GM19023 (cell line): ENCODE data around the gene EHMT1.
A peak's percentile ranks its signal among the peaks of the same experiment; 100 is the strongest.

Experiments used
- ATAC-seq: cut with Tn5 transposase; IDR thresholded peaks from one replicate; pipeline ENCODE4 v1.9.1; 2021; ENCODE audit warnings: mild to moderate bottlenecking, moderate library complexity; ENCODE audit not compliant: unreplicated experiment

The EHMT1 gene

DNA sequence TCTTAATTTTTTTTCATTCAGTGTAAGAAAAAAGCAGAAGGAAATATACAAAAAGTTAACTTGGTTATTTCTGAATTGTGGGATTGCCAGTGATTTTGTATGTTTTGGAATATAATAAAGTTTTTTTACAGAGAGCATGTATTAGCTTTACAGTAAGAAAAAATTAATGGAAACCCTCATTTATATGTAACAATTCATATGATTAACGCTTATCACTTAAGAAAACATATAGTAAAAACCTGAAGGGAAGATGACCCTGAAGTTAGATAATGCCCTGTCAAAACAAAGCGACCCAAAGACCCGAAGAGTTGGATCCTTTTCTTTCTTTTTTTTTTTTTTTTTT, 52.4 kb downstream of the EHMT1 start:
- ATAC-seq, result no peak

DNA sequence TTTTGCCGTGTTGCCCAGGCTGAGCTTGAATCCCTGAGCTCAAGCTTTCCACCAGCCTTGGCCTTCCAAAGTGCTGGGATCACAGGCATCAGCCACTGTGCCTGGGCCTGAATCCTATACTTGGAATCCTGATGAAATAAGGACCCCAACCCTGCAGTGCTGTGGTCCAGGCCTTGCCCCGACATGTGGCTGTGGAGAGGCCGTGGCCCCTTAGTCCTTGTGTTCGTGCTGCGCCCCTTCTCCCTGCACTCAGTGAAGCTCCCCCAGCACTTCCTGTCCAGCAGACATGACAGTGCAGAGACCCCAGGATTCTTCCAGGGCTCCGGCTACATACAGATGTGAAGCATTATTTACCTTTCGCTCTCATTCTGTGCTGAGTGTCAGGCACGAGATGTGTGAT, 52.9 kb downstream of the EHMT1 start:
- no peak for ATAC-seq

DNA sequence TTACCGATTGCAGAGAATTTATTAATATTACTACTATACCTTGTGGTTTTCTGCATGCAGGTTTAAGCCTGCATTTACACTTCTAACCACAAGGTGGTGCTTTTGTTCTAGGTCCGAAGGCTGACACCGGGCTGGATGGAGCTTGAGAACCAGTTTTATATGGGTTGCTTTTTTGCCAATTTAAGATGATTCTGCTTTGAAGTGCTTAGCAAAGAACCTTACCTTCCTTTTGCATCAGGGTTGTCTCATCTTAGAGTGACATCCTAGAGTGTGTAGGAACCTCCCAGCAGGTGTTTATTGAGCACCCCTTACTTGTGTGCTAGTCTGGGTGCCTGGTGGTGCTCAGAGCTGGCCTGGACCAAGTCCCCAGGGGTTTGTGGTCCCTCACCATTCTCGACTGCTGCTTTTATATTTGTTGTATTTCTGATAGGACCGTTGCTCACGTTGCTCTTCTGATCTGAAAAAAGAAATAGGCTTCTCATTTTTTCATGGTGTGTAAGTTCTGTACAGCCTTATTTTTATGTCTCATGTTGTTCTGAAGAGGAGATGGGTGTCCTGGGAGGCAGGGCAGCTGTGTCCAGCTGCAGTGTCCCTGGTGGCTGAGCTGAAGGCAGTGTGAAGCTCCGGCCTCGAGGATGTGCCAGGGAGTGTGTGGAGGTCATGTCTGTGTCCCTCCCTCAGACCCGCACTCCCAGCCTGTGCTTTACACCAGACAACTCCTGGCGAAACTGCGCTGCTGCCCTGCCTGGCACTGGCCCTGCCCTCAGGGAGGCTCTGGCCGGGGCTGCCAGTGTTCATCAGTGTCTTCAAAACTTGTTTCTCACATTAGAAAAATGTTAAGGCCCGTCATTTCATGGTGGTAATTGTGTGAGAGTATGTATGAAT, 54.3 kb downstream of the EHMT1 start:
- peak; percentile 61 for ATAC-seq

DNA sequence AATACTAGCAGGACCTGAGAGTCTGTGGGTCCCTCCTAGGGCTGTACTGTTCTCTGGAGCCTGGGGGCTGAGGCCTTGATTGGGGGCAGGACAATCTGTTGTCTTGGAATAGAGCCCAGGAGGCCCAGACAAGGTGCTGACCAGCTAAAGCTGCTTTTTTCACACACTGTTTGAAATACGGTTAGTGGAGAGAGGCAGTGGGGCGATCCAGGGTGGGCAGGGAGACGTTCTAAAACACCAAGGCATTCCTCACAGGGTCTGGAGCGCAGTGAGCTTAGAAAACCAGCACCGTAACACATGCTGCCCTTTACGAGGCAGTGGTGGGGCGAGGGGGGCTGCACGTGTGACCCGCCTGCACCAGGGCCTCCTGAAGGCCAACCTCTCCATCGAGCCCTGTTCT, 55.1 kb downstream of the EHMT1 start:
- ATAC-seq, result no peak

DNA sequence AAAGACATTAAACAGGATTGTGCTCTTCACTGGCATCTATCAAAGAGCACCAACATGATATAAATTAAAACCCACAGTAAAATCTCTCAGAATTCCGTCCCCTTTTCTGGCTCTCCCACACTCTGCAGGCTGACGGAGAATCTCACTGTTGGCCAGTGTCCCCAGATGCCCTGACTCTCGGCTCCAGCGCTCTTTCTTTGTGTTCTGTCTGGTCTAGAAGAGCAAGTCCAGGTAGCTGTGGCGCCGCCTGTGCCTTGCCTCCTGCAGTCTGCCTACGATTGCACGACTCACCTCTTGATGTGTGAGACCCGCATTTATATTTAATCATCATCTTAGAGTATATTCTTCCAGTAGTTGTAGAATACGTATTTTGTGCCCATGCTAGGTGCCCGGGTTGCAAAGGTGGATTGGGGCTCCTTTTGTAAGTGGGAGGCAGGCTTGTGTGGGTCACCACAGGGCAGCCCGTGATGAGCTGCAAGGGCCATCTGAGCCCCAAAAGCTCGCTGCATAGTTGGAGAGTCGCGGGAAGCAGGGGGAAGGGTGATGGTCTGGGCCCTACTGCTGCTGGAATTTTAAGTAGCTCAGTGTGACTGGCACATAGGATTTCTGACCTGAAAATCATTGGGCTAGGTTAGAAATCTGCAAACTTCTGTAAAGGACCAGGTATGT, 55.6 kb downstream of the EHMT1 start:
- ATAC-seq, result no peak

DNA sequence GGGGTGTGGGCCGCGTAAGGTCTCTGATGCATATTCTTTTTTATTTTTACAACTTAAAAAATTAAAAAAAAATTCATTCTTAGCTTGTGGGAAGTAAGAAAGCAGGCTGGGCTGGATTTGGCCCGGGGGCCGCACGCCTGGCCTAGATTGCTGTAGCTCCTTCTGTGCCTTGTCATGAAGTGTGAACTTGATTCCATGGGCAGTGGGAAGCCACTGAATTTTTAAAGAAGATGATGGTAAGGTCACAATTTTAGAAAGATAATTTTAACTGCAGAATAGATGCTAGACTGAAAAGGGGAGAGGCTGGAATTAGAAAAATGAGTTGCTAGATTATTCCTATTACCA, 56.1 kb downstream of the EHMT1 start:
- no peak for ATAC-seq

DNA sequence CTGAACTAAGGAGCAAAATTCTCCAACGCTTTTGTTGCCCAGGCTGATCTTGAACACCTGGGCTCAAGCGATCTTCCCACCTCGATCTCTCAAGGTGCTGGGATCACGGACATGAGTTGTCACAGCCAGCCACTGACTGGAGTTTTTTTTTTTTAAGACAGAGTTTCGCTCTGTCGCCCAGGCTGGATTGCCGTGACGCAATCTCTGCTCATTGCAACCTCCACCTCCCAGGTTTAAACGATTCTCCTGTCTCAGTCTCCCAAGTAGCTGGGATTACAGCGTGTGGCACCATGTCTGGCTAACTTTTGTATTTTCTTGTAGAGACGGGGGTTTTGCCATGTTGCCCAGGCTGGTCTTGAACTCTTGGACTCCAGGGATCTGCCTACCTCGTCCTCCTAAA, 58.2 kb downstream of the EHMT1 start:
- ATAC-seq, result no peak

DNA sequence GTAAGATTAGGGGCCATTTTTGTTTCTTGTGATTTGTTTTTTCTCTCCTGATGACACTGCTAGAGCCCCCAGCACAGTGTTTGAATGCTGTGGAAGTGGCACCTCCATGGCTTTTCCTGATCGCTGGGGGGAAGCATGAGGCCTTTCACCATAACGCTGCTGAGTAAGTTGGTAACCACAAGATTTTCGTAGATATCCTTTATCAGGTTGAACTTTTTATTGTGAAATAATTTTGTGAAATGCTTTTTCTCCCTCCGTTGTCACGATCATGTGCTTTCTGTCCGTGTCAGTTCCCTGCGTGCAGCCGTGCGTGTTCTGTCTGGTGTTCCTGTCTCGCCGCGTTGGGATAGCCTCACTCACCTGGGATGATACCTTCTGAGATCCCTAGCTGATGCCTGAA, 59.4 kb downstream of the EHMT1 start:
- ATAC-seq, result no peak

DNA sequence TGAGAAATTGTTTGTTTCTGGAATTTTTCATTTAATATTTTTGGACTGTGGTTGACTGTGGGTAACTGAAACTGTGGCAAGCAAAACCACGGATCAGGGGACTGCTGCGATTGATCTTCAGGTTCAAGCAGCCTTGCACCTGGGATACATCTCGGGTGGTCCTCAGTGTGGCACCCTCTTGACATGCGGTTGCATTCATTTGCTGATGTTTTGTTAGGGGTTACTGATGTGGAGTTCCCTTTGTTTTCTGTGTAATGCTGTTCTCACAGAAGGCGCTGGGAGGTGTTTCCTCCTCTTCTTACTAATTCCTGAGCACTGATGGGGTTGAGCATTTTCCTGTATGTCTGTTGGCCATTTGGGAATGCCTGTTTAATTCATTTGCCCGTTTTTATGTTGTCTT, 60.4 kb downstream of the EHMT1 start:
- no peak for ATAC-seq

DNA sequence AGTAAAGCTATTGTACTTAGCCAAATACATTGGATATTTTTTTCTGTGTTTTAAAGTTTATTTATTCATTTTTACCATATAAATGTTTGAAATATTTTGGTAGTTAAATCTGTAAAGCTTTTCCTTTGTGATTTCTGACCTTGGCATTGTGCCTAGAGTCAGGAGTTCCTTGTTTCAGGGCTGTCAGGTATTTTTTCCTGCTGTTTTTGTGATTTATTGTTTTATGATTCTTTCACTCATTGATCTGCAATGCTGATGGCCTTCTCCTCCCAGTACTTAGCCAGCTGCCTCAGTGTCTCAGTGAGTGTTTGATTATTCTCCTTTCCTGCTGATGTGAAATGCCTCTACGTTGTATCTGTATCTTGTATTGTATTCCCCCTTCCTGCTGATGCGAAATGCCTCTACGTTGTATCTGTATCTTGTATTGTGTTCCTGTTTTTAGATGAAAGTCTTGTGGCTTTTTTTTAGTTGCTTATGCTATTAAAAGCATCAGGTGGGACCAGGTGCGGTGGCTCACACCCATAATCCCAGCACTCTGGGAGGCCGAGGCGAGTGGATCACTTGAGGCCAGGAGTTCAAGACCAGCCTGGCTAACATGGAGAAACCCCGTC, 61.0 kb downstream of the EHMT1 start:
- no peak for ATAC-seq

DNA sequence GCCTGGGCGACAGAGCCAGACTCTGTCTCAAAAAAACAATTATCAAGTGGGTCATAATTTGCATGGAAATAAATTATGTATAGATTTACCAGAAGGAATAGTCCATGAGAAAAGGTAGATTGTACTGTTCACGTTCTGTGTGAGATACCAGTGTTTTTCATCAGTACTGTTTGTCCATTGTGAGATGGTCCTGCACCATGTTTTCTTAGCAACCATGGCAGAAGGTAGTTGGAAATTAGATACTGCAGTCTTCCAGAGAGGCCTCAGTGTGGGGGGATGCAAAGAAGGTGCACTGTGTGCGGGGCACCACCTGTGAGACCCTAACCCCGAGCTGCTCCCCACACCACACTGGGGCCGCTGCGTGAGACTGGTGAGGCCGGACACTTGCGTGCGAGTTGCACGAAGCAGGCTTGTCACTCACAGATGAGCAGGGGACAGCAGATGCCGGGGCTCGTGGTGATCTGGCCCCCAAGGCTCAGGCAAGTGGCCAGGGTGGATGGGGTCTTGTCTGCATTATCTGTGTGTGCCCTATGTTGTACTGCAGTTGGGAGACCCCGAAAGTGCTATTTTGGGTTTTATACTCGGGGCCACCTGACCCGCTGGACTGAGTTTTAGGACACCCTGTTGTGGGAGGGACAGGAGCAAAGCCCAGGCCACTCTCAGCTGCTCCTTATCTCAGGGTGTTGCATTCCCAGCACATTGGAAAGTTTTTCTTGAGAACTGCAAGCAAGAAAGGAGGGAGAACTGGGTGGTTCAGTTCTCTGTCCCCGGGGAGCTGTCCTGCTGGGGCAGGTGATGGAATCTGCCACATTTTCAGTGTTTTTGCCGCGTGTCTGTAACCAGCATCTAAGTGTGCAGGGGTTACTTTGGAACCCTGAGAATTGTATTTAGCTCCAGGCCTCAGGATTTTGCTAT, 61.9 kb downstream of the EHMT1 start:
- ATAC-seq, result no peak

DNA sequence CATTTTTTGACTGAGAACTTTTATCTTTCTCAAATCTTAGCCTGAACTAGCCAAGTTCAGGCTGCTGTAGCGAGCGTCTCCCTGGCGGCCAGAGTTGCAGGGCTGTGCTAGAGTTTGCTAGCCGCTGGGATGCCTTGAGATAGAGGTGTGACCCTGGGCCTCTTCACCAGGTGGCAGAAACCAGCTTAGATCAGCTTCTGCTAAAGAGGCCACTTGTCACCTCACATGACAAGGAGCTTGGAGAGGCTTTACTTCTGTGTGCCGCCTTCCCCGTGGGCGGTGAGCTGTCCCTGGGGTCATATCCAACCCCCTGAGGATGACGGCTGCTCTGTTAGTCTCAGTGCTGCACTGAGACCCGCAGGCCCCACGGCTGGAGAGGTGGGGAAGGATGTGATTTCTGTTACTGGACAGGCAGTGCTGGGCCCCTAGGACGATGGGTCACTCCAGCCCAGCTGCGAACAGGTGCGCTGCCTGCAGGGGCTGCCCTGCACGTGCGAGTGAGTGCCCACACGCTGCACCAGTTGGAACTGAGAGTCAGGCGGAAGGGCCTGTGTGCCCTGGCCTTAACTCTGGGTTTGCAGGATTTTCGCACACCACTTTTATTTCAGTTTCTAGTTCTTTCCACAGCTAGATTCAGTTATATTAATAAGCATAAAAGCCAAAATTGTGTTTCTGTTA, 63.8 kb downstream of the EHMT1 start:
- ATAC-seq, result no peak

DNA sequence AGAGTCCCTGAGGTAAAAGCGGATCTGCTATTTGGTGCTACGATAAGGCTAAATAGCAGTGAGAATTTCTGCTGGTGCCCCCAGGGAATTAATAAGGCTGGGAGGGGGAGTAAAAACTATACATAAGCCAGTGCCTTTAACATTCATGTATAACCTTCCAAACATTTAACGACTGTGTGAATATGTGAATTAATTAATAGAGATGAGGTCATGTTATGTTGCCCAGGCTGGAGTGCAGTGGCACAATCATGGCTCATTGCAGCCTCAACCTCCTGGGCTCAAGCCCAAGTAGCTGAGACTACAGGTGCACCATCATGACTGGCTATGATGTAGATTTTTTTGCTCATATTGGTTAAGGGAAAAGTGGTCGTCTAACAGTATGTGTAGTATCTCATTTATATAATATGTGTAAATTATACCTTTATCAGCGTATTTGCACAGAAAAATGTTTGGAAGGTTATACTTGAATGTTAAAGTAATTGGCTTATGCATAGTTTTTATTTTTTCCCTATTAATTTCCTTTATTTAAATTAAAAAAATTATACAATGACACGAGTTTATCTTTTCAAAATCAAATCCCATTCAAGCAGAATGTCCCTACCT, 64.6 kb downstream of the EHMT1 start:
- no peak for ATAC-seq

DNA sequence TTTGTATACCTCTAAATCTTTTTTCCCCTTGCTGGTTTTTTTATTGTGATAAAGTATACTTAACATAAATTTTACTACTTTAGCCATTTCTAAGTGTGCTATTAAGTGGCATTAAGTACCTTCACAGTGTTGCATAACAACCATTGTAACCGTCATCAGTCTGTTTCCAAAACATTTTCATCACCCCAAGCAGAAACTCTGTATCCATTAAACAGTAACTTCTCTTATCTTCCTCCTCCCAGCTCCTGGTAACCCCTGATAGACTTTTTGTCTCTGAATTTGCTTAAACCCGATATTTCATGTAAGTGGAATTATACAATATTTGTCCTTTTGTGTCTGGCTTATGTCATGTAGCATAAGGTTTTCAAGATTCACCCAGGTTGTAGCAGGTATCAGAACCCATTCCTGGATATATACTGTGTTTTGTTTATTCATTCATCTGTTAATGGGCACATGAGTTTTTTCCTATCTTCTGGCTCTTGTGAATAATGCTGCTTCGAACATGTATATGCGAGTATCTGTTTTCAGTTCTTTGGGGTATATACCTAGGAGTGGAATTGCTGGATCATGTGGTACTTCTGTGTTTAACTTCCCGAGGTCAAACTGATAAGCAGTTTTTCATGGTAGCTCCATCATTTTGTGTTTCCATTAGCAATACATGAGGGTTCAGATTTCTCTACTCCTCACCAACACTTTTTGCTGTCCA, 66.4 kb downstream of the EHMT1 start:
- ATAC-seq, result no peak

DNA sequence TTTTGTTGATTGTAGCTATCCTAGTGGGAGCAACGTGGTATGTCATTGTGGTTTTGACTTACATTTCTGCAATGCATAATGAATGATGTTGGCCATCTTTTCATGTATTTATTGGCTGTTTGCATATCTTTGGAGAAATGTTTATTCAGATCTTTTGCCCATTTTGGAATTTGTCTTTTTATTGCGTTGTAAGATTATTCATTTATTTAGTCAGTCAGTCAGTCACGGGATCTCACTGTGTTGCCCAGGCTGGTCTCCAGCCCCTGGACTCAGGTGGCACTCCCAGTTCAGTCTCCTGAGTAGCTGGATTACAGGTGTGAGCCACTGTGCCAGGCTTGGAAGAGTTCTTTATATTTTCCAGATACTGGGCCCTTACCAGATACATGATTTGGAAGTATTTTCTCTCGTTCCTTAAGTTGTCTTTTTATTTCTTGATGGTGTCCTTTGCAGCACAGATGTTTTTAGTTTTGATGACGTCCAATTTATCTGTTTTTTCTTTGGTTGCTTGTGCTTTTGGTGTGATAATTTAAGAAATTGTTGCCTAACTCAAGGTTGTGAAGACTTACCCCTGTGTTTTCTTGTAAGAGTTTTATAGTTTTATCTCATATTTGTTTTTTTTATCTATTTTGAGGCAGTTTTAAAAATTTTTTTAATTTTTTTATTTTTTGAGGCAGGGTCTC, 67.1 kb downstream of the EHMT1 start:
- no peak for ATAC-seq

DNA sequence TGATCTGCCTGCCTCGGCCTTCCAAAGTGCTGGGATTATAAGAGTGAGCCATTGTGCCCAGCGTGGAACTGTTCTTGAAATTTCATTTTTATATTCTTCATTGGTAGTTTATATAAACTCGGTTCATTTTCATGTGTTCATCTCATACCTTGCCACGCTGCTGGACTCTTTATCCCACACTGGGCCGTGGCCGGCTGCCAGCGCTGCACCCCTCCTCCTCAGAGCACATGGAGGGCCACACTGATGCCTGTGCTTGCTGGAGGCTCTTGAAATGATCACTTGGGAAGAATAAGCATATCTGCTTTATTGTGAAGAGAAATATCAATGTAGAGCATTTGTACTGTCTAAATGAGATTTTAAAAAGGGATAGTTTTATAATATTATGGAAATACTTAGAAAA, 69.5 kb downstream of the EHMT1 start:
- no peak for ATAC-seq

DNA sequence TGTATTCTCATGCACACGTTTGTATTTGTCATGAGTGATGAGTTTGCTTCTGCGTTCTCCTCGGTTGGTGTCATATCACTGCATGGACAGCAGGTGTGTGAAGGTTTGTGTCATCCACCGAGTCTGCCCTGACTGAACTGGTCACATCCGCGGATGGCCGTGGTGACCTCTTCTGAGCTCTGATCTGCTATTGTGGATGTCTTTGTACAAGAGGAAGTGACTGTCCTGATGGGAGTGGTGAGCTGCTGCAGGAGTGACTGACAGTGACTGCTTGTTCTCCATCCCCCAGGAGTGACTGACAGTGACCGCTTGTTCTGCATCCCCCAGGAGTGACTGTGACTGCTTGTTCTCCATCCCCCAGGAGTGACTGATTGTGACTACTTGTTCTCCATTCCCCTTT, 69.9 kb downstream of the EHMT1 start:
- ATAC-seq, result no peak

DNA sequence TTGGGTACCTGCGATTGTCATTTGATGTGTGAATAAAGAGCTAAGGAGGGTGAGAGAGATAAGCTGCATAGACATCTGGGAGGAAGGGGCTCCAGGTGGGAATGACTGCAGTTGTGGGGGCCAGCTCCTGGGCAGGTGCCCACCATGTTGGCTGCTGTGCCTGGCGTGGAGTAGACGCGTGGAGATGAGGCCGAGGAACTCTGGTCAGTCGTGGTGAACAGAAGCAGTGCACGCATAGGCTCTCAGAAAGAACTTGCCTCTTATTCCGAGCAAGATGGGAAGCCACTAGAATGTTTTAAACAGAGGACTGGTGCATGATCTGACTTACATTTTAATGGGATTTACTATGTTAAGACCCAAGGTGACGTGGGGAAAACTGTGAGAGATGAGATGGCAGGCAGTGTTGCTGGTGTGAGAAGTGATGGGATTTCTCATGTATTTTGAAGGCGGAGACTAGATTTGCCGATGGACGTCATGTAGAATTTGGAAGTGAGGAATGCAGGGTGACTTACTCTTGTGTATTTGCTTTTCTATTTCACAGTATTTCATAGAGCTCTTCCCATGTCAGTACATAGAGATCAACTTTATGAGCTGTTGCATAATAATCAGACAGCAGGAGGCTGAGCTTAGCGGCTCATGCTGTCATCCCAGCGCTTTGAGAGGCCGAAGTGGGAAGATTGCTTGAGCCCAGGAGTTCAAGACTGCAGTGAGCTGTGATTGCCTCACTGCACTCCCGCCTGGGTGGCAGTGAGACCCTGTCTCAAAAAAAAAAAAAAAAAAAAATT, 71.1 kb downstream of the EHMT1 start:
- no peak for ATAC-seq
